Measurements from ENCODE around the gene DDX3X. TPM values are rescaled to one million over a fixed set of nuclear protein-coding genes. Genes with fewer than 3 reads are reported as not detected.
A peak's percentile ranks its signal among the peaks of the same experiment; 100 is the strongest.

Gene DDX3X
- total and polyA plus RNA-seq, 2 of the 13 experiments (the other 11 are each of a cell fraction or from before 2014, with no cell fraction given), result 53.5 to 239 TPM

DNA sequence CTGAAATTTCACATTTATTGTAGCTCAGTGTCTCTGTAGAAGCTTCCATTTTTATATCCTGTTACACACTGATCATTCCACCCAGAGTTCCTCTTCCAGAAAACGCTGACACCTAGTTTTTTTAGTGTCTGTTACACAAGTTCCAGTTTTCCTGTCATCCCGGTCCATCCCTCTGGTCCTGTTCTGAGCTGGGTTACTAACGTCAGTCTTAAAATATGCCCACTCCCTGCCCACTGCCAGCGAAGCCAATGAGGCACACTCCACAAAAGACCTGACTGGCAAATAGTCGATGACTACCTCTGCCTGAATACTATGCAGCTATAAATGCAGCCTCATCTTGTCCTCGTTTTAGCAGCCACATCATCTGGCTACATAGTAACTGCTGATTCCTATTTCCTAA, 30.9 kb upstream of the DDX3X start:
- in situ Hi-C loops (cut with HindIII; ENCODE audit: extremely low pct_ligation_motif_present, low pct_unique_long_range_greater_than_20kb) (no loop called here), intact Hi-C loops (cut with micrococcal nuclease; ENCODE audit: unreplicated experiment) (no loop called here)
- no peaks in the 10 kb centered on the region for H3K4me1 ChIP-seq (ENCODE audit: insufficient read depth, low read length)
- H3K9me3 ChIP-seq (ENCODE audit: low read length), result no peaks in the 10 kb centered on the region
- no peak overlapping the region for H3K27ac ChIP-seq (ENCODE audit: extremely low read length, insufficient read depth, low read length)
- H3K36me3 ChIP-seq (replicated peaks in 1 of 2; ENCODE audit: control insufficient read depth in 1 of 2, insufficient read depth in 2 of 2, low read length in 2 of 2), result no peaks in the 10 kb centered on the region
- H3K4me2 ChIP-seq (ENCODE audit: low read depth, low read length), result no peak overlapping the region
- no peak for FAIRE-seq
- no peak overlapping the region for H3K4me3 ChIP-seq (replicated peaks in 1 of 3; ENCODE audit: insufficient read depth in 1 of 3, low read depth in 2 of 3, low read length in 3 of 3)
- ChIA-PET POLR2A (no interaction called here), CTCF (ENCODE audit: low intra/inter-chr PET ratio, low total read pairs) (no interaction called here)
- H4K20me1 ChIP-seq (ENCODE audit: insufficient read depth, low read length), result no peaks in the 10 kb centered on the region
- no peak for DNase-seq (ENCODE audit: low spot score)
- no peak for TF ChIP-seq YY1 (IDR thresholded peaks at IDR 0.05; ENCODE audit: insufficient read depth, insufficient replicate concordance, low read depth, low read length)
- no peak for TF ChIP-seq ZNF414 (CRISPR knock-in tag; IDR thresholded peaks at IDR 0.05)
- no peak for TF ChIP-seq SAP130 (CRISPR knock-in tag; IDR thresholded peaks at IDR 0.05; ENCODE audit: low read depth)
- TF ChIP-seq MAFF (IDR thresholded peaks at IDR 0.05; ENCODE audit: low read depth, low read length), result peak; percentile 73
- TF ChIP-seq ZNF639 (CRISPR knock-in tag; conservative IDR thresholded peaks at IDR 0.05), result no peak
- no peak for TF ChIP-seq ZSCAN21 (CRISPR knock-in tag; IDR thresholded peaks at IDR 0.05; ENCODE audit: borderline replicate concordance)
- no peak for TF ChIP-seq HNRNPUL1 (IDR thresholded peaks at IDR 0.05; ENCODE audit: low read depth, low read length)
- TF ChIP-seq, protein P1, sequence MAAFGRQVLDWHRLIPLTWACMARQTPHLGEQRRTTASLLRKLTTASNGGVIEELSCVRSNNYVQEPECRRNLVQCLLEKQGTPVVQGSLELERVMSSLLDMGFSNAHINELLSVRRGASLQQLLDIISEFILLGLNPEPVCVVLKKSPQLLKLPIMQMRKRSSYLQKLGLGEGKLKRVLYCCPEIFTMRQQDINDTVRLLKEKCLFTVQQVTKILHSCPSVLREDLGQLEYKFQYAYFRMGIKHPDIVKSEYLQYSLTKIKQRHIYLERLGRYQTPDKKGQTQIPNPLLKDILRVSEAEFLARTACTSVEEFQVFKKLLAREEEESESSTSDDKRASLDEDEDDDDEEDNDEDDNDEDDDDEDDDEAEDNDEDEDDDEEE (CRISPR knock-in tag; IDR thresholded peaks at IDR 0.05), result no peak
- TF ChIP-seq, protein P2, sequence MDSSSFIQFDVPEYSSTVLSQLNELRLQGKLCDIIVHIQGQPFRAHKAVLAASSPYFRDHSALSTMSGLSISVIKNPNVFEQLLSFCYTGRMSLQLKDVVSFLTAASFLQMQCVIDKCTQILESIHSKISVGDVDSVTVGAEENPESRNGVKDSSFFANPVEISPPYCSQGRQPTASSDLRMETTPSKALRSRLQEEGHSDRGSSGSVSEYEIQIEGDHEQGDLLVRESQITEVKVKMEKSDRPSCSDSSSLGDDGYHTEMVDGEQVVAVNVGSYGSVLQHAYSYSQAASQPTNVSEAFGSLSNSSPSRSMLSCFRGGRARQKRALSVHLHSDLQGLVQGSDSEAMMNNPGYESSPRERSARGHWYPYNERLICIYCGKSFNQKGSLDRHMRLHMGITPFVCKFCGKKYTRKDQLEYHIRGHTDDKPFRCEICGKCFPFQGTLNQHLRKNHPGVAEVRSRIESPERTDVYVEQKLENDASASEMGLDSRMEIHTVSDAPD (CRISPR knock-in tag; IDR thresholded peaks at IDR 0.05), result no peak
- no peak for TF ChIP-seq SRY (CRISPR knock-in tag; IDR thresholded peaks at IDR 0.05)
- no peak for TF ChIP-seq ONECUT2 (CRISPR knock-in tag; IDR thresholded peaks at IDR 0.05)
- peak; percentile 44 to 81; a peak in 3 of 4 replicates for TF ChIP-seq MAFK (conservative IDR thresholded peaks at IDR 0.05 in 1 of 2, IDR thresholded peaks at IDR 0.05 in 1 of 2; ENCODE audit: low read length in 2 of 2)
- TF ChIP-seq LRRFIP1 (CRISPR knock-in tag; conservative IDR thresholded peaks at IDR 0.05), result no peak
- no peak for TF ChIP-seq REXO4 (CRISPR knock-in tag; IDR thresholded peaks at IDR 0.05; ENCODE audit: borderline replicate concordance)
- TF ChIP-seq ZBTB7B (CRISPR knock-in tag; IDR thresholded peaks at IDR 0.05), result no peak
- H3K27me3 ChIP-seq (ENCODE audit: control insufficient read depth in 1 of 2, insufficient read depth in 2 of 2, low read length in 2 of 2), result no peaks in the 10 kb centered on the region
- H3K79me2 ChIP-seq (ENCODE audit: insufficient read depth, low read length), result no peaks in the 10 kb centered on the region
- no peak overlapping the region for H2AFZ ChIP-seq (ENCODE audit: low read length)
- 49% methylated on average over 6 of the region's 6 CpGs for WGBS (ENCODE audit: low lambda C conversion rate)
- H3K9ac ChIP-seq (ENCODE audit: insufficient read depth, low read depth, low read length), result no peak overlapping the region
- no peak for ATAC-seq
- BruUV-seq (replicated peaks), result no TSS peak

Measured in HepG2 (cell line).